Stimulated activated CD8-positive, alpha-beta memory T cell treated with anti-CD3 and anti-CD28 coated beads, Interleukin-15, amount 100 ng/mL, for 24 hours (primary cell): ENCODE measurements around the gene SPACA7.
A peak's percentile ranks its signal among the peaks of the same experiment; 100 is the strongest.
"Not testable (repeated sequence)": the region's sequence is repeated elsewhere in the genome, so short reads cannot be mapped to it uniquely, and the experiment has no call there.

Source experiments
- DNase-seq: peaks from one replicate; pipeline ENCODE4 v3.0.0-alpha.2; 2020; ENCODE audit warnings: low read depth

The SPACA7 gene

GRCh38 chr13:112428704-112429103 is 52.5 kb downstream of the SPACA7 start:
- no peak for DNase-seq

- no peak for DNase-seq
Measured at GRCh38 chr13:112431734-112432133, 55.6 kb downstream of the SPACA7 start.

GRCh38 chr13:112432734-112433133 is 56.6 kb downstream of the SPACA7 start:
- not testable (repeated sequence) for DNase-seq

DNA sequence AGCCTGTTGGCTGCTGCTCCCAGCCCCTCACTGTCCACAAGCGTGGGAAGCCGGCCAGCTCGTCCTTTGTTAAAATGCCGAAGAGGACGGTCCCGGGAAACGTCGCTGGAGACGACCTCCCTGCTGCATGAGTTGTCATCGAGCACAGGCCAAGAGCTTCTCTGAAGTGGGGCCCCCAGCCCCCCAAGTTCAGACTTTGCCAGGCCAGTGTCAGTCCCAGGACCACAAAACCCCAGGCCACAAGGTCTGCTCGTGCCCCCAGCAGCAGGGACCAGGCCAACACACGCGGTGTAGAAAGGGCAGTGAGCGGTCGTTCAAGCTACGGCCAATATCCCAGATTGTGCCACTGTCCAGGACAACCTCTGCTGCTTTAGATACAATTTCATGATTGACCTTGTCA is 57.4 kb downstream of the SPACA7 start:
- not testable (repeated sequence) for DNase-seq

DNA sequence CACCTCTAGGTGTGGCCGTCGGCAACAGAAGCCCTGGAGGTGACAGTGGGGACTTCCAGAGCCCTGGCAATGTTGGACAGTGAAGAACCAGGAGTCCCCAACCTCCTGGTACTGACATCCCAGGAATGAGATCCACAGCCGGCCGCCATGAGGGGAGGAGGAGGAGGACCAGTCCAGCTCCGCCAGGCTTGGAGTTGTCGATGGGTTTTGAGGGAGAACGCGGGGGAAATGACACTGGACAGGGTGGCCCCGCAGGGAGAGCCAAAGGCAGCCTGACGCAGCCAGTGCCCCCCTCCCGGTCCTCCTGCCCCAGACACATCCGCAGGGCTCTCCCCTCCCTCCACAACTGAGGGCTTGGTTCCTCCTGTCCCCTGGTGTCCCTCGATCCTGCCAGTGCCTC is 57.9 kb downstream of the SPACA7 start:
- DNase-seq, result no peak

GRCh38 chr13:112434937-112435523 is 58.9 kb downstream of the SPACA7 start:
- no peak for DNase-seq

- no peak for DNase-seq
Measured at GRCh38 chr13:112435973-112436372, 59.8 kb downstream of the SPACA7 start.

DNA sequence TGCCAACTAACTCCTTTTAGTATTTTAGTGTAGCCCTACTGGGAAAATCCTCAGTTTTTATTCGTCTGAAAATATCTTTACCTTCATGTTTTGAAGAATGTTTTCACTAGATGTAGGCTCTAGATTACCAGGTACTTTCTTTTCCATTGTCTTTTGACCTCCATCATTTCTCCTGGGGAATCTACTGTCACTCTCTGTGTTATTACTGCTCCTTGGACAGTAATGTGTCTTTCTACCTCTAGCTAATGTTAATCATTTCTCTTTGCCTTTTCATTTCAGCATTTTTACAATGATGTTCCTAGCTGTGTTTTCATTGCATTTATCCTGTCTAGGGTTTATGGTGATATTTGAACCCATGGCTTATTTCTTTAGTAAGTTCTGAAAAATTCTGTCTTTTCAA is 61.9 kb downstream of the SPACA7 start:
- no peak for DNase-seq

DNA sequence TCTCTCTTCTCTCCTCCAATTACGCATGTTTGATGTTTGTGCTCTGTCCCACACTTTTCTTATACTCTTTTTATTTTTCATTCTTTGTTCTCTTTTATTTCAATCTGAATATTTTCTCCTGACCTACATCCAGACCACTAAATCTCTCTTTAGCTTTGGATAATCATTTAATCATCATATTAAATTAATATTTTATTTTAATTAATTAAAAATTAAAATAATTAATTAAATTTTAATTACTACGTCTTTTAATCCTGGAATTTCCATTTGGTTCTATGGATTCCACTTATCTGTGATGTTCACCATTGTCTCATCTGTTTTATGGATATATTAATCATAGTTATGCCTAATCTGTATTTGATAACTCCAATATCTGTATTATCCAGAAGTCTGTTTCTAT is 62.4 kb downstream of the SPACA7 start:
- DNase-seq, result no peak

DNA sequence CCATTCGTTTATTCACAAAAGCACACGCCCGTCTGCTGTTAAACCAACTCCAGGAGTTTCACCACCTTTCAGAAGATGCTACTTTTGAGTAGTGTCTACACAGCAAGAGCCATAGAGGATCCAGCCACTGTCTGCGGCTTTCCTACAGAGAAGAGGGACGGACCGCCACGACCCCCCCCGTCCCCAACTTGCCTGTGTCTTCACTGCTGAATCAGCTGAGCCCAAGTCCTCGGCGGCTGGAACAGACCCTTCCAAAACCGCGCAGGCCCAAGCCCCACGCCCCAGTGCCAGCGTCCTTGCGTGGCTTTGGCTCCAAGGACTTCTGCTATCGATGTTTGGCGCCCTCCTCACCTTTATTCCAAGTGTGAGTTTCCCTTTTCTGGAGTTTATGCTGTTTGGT is 65.1 kb downstream of the SPACA7 start:
- DNase-seq, result no peak

DNA sequence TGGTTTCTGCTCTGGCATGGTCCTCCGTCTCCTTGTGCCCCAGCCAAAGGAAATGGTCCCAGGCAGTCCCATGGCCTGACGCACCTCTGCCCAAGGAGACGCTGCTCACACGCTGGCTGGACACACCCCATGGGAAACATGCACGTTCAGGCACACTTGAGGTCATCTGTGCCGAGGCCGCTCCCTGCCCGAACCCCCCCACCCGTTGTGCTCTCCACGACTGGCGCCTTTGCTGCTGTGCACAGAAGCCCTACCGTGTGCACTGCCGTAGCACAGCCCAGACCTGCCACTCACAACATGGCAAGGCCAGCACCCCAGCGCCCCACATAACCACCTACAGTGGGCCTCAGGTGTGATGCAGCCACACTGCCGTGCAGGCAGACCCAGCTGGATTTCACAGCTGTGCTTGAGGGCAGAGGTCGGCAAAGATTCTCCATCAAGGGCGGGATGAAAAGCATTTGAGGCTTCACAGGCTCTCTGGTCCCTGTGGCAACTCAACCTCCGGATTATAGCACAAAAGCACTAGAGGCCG is 65.7 kb downstream of the SPACA7 start:
- no peak for DNase-seq

DNA sequence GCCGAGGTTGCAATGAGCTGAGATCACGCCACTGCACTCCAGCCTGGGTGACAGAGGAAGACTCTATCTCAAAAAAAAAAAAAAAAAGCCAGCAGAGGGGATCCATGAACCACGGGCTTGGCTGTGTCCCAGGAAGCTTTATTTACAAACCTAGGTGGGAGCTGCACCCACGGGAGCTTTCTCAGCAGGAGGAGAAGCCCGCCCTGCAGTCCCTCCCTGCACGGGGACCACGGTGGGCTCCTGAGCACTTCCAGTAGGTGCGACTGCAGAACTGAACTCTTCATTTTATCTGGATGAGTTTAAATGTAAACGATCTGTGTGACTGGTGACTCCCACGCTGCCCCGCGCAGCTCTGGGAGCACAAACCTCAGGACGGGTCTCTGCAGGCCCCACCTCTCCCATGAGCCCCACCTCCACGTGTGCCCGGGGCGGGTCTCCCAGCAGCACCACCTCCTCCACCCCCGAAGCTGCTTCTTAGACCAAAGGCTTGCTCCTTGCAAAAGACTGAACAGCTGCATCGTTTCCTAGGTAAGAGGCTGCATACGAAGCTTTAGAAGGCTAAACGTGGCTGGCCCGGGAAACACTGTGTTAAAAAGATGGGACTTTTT is 66.4 kb downstream of the SPACA7 start:
- DNase-seq, result no peak

DNA sequence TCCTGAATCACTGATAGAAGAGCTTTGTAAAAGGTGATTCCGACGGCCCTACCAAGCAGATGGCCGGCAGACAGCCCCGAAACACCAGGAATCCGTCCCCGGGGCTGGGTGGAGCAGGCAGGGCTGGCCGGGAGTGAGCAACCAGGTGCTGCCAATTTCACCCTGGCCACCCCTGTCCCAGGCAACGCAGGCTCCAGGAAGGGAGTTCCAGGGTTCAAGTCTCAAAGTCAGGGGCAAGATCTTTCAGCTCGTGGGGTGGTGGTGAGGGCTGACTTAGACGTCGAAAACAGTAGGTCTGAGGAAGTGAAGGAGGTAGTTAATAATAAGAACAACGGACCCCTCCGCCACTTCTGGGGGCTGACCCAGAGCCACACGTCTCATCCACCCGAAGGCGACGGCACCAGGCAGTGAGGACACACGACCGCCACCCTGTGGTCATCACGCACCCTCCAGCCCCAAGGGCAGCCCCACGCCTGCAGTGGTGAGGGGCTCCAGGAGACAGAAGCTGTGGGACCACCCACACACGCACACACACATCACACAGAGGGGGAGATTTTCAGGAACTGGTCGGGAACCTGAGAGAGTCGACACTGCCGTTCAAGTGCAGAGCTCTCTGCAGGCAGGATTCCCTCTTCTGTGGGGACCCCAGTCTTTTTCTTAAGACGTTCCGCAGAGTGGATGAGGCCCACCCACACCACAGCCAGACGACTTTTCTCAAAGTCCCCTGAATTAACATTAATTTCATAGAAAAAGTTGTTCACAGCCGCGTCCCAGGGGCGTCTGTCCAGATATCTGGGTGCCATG is 67.2 kb downstream of the SPACA7 start:
- DNase-seq, result no peak

GRCh38 chr13:112443995-112444311 is 67.8 kb downstream of the SPACA7 start:
- DNase-seq, result peak; percentile 8

GRCh38 chr13:112444416-112445399 is 68.6 kb downstream of the SPACA7 start:
- no peak for DNase-seq

- no peak for DNase-seq
Measured at GRCh38 chr13:112445411-112446271, 69.5 kb downstream of the SPACA7 start.

DNA sequence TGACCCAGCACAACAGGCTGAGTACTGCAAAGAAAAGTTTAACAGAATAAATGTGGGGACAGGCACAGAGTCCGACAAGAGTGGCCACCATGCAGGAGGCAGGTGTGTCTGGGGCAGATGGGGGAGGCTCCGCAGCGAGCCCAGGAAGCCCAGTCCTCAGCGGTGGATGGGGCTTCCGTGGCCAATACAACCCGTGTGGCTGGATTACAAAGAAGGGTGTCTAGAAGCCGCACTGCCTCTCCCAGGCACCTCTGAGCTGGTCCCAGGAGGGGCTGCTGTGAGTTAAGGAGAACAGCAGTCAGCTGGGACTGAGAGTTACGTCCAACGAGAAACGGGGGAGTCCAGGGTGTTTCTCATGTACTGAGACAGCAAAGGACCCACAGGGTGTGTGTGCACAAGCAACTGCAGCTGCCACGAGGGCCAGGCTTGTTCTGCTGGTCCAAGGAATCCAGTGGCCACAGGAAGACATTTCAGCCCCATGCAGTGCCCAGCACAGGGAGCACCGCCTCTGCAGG is 70.2 kb downstream of the SPACA7 start:
- DNase-seq, result no peak

- DNase-seq, result no peak
Measured at GRCh38 chr13:112446867-112447266, 70.7 kb downstream of the SPACA7 start.

DNA sequence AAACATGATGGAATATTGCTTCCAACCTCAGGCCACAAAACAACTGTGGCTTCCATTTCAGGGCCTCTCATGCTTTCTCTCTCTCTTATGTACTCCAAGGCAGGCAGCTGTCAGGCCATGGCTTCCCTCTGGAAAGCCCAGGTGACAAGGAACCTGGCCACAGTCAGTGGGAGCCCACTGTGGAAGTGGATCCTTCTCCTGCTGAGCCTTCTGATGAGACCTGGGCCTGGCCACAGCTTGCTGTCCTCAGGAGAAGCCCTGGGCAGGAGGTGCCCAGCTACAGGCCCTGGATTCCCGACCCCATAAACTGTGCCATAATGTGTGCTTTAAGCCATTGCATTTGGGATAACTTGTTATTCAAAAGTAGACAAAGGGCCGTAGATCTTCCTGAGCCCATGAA is 71.2 kb downstream of the SPACA7 start:
- DNase-seq, result no peak

- DNase-seq, result no peak
Measured at GRCh38 chr13:112447761-112448603, 71.8 kb downstream of the SPACA7 start.
